Activated CD8-positive, alpha-beta memory T cell treated with anti-CD3 and anti-CD28 coated beads for 1 hour (primary cell): ENCODE results near the gene NAV2.
"Not testable (repeated sequence)": the region's sequence is repeated elsewhere in the genome, so short reads cannot be mapped to it uniquely, and the experiment has no call there.

Experiments
- DNase-seq, 2 donors: peaks; one replicate each; pipeline ENCODE4 v3.0.0-alpha.2; 2020; ENCODE audit warnings: low read depth in 1 of 2; ENCODE audit errors: extremely low read depth in 1 of 2

NAV2 gene

GRCh38 chr11:20066013-20066782, 353.6 kb downstream of the NAV2 start:
- no peak for DNase-seq

GRCh38 chr11:20066783-20067156, 354.1 kb downstream of the NAV2 start:
- DNase-seq = no peak

GRCh38 chr11:20067665-20068064, 355.0 kb downstream of the NAV2 start:
- no peak for DNase-seq

- DNase-seq = no peak
Measured at GRCh38 chr11:20068691-20069090, 356.1 kb downstream of the NAV2 start.

- no peak for DNase-seq
Measured at GRCh38 chr11:20070459-20070858, 357.8 kb downstream of the NAV2 start.

GRCh38 chr11:20075627-20076026, 363.0 kb downstream of the NAV2 start:
- no peak for DNase-seq

- DNase-seq = no peak
Measured at GRCh38 chr11:20078846-20079245, 366.2 kb downstream of the NAV2 start.

- DNase-seq = no peak
Measured at GRCh38 chr11:20080032-20080685, 367.5 kb downstream of the NAV2 start.

GRCh38 chr11:20081336-20081735, 368.7 kb downstream of the NAV2 start:
- no peak for DNase-seq

- DNase-seq = not testable (repeated sequence)
Measured at GRCh38 chr11:20083877-20084276, 371.2 kb downstream of the NAV2 start.

GRCh38 chr11:20084921-20085814, 372.5 kb downstream of the NAV2 start:
- no peak for DNase-seq

- no peak for DNase-seq
Measured at GRCh38 chr11:20085918-20086317, 373.3 kb downstream of the NAV2 start.

- DNase-seq = no peak
Measured at GRCh38 chr11:20087118-20087521, 374.5 kb downstream of the NAV2 start.

GRCh38 chr11:20088397-20089225, 376.0 kb downstream of the NAV2 start:
- no peak for DNase-seq

- DNase-seq = no peak
Measured at GRCh38 chr11:20089367-20089766, 376.7 kb downstream of the NAV2 start.

- DNase-seq = no peak
Measured at GRCh38 chr11:20089796-20090653, 377.4 kb downstream of the NAV2 start.

- DNase-seq = no peak
Measured at GRCh38 chr11:20090654-20091374, 378.2 kb downstream of the NAV2 start.

GRCh38 chr11:20093775-20094174, 381.1 kb downstream of the NAV2 start:
- no peak for DNase-seq

GRCh38 chr11:20095189-20095588, 382.6 kb downstream of the NAV2 start:
- no peak for DNase-seq
